HEK293 (cell line): ENCODE data around the gene FKRP.

Experiments used
- TF ChIP-seq, protein P1 (sequence below): fragments of 450-650 bp; formaldehyde crosslinking; conservative IDR thresholded peaks from 2 replicates; pipeline ENCODE4 v1.5.1; 2016; ENCODE audit warnings: low read depth, missing biosample characterization, missing genetic modification characterization
- TF ChIP-seq, protein P2 (sequence below): fragments of 450-650 bp; formaldehyde crosslinking; IDR thresholded peaks from 2 replicates; pipeline ENCODE4 v1.5.1; 2016; ENCODE audit warnings: missing biosample characterization, missing genetic modification characterization

DNA sequence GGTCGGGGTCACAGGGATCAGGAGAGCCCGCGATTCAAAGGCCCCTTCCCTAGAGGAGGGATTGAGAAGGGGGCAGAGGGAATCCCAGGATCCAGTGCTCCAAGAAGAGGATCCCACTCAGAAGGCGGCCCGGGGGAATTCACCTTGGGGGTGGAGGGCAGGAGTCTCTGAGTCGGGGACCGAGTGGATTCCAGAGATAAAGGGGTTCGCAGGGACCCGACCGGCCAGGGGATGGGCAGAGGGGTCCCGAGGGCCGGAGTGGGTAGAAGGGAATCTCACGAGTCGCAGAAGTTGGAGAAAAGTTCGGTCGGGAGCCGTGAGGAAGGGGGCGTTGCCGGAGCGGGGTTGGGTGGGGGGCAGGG, 29.2 kb upstream of the FKRP start:
- TF ChIP-seq, protein P1, sequence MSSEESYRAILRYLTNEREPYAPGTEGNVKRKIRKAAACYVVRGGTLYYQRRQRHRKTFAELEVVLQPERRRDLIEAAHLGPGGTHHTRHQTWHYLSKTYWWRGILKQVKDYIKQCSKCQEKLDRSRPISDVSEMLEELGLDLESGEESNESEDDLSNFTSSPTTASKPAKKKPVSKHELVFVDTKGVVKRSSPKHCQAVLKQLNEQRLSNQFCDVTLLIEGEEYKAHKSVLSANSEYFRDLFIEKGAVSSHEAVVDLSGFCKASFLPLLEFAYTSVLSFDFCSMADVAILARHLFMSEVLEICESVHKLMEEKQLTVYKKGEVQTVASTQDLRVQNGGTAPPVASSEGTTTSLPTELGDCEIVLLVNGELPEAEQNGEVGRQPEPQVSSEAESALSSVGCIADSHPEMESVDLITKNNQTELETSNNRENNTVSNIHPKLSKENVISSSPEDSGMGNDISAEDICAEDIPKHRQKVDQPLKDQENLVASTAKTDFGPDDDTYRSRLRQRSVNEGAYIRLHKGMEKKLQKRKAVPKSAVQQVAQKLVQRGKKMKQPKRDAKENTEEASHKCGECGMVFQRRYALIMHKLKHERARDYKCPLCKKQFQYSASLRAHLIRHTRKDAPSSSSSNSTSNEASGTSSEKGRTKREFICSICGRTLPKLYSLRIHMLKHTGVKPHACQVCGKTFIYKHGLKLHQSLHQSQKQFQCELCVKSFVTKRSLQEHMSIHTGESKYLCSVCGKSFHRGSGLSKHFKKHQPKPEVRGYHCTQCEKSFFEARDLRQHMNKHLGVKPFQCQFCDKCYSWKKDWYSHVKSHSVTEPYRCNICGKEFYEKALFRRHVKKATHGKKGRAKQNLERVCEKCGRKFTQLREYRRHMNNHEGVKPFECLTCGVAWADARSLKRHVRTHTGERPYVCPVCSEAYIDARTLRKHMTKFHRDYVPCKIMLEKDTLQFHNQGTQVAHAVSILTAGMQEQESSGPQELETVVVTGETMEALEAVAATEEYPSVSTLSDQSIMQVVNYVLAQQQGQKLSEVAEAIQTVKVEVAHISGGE (tag by site-specific recombination): no peak
- TF ChIP-seq, protein P2, sequence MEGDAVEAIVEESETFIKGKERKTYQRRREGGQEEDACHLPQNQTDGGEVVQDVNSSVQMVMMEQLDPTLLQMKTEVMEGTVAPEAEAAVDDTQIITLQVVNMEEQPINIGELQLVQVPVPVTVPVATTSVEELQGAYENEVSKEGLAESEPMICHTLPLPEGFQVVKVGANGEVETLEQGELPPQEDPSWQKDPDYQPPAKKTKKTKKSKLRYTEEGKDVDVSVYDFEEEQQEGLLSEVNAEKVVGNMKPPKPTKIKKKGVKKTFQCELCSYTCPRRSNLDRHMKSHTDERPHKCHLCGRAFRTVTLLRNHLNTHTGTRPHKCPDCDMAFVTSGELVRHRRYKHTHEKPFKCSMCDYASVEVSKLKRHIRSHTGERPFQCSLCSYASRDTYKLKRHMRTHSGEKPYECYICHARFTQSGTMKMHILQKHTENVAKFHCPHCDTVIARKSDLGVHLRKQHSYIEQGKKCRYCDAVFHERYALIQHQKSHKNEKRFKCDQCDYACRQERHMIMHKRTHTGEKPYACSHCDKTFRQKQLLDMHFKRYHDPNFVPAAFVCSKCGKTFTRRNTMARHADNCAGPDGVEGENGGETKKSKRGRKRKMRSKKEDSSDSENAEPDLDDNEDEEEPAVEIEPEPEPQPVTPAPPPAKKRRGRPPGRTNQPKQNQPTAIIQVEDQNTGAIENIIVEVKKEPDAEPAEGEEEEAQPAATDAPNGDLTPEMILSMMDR (tag by site-specific recombination): no peak
